Activated naive CD8-positive, alpha-beta T cell treated with anti-CD3 and anti-CD28 coated beads, Interleukin-2, amount 10 ng/mL, durations not matched to agents 7 days and 5 days (primary cell): ENCODE measurements around the gene NR2E3. TPM values are rescaled to one million over a fixed set of nuclear protein-coding genes. Genes with fewer than 3 reads are reported as not detected.

ENCODE experiments used
- ATAC-seq: fragments of 150-1000 bp; cut with Tn5 transposase; one replicate; pipeline ENCODE4 v1.10.0; 2021; ENCODE audit warnings: low read depth, moderate library complexity
- POLR2A ChIA-PET: fragments of 350-600 bp; sonication (Branson Sonifier 250); formaldehyde crosslinking; loops from one replicate; lab custom pipeline; 2021; ENCODE audit warnings: antibody characterized with exemption; lab: Charles Lee
- DNase-seq: peaks from one replicate; pipeline ENCODE4 v3.0.0; 2021
- H3K27ac Mint-ChIP-seq: one replicate; pipeline ENCODE4 v1.8.0; 2022; ENCODE audit warnings: mild to moderate bottlenecking, mixed read lengths
- H3K27me3 Mint-ChIP-seq: one replicate; pipeline ENCODE4 v1.8.0; 2022; ENCODE audit warnings: mild to moderate bottlenecking, moderate library complexity, mixed read lengths
- H3K36me3 Mint-ChIP-seq: one replicate; pipeline ENCODE4 v1.8.0; 2021; ENCODE audit warnings: mild to moderate bottlenecking, mixed read lengths
- H3K4me1 Mint-ChIP-seq: one replicate; pipeline ENCODE4 v1.8.0; 2021; ENCODE audit warnings: mixed read lengths
- H3K4me3 Mint-ChIP-seq: one replicate; pipeline ENCODE4 v1.8.0; 2022; ENCODE audit warnings: mild to moderate bottlenecking, moderate library complexity, mixed read lengths
- H3K9me3 Mint-ChIP-seq: one replicate; pipeline ENCODE4 v1.8.0; 2021; ENCODE audit warnings: mixed read lengths
- total RNA-seq, 2 experiments: library from RNA; stranded (reverse); gene quantifications; one replicate each; pipeline ENCODE4 v1.2.3, GENCODE V29; 2021

The NR2E3 gene
- total RNA-seq, 2 experiments from 2014 or later: not detected

DNA sequence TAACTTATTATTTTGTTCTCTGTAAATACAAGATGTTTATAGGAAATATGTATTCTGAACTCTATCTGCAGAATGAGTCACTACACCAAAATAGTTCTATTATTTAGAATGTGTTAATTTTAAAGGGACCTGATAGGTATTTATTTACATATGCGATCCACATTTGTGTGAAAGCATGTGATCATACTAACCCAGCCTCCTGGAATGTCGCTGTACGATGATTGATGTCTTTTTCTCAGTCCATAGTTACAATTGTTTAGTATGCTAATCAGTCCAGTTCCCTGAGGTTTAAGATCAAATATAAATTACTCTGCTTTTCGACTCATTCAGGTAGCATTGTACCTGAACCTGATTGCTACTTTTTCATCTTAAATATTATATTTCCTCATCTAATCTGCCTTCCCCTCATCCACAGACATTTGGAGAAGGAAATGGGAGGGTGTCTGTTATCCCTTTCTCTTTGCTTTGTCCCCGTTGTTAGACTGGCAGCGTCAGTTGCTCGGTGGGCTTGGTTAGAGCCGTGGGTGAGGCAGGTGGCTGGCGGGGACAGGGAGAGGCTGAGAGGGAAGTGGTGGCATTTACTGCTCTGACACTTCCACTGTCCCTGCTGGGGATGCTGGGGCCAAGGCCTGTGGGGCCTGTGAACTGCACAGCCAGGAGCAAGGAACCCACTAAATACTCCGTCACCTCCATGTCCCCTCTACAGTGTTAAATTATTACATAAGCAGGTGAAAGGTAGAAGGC is 27.8 kb upstream of the NR2E3 start:
- Mint-ChIP-seq H3K4me1 (no peaks in the 10 kb centered on the region), H3K27ac (no peak overlapping the region), H3K27me3 (peaks cover 5% of the 10 kb centered on the region), H3K4me3 (no peak overlapping the region), H3K36me3 (no peaks in the 10 kb centered on the region), H3K9me3 (no peaks in the 10 kb centered on the region)
- POLR2A ChIA-PET: no interaction called here
- DNase-seq: no peak
- ATAC-seq: no peak

DNA sequence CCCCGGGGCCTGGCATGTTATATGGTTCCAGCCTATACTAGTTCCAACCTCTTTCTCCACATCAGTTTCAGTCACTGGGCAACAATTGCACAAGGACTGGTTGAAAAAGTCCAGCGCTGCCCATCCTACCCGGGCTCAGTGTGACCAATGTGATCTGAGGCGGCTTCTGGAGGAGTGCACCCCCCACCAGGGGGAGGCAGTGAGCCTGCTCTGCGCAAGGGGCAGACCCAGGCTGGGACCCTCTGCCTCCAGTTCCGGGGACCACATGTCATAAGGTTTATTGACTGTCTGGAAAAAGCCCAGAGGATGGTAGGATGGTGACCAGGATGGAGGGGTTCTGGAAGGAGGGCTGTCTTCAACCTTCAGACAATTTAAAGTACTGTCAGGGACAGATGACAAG is 25.6 kb upstream of the NR2E3 start:
- Mint-ChIP-seq H3K9me3 (no peaks in the 10 kb centered on the region), H3K4me3 (no peak overlapping the region), H3K36me3 (no peaks in the 10 kb centered on the region), H3K27me3 (peaks cover 5% of the 10 kb centered on the region), H3K4me1 (no peaks in the 10 kb centered on the region), H3K27ac (no peak overlapping the region)
- DNase-seq (no peak), ATAC-seq (no peak)
- POLR2A ChIA-PET: no interaction called here

DNA sequence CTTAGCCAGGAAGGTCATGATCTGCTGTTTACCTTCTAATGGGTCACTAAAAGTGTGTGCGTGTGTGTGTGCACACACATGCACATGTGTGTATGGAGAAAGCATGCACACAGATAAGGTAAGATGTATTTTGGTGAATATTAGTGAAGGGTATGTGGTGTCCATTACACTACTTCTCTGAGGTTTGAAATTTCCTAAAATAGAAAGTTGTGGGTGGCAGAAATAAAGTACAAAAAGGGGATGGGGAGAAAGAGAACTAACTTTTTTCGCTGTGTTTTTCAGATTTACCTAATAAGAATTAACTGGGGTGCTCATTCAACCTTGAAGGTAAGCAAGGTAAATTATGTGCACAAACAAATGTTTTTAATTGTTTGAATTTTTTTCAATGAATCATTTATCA is 24.4 kb upstream of the NR2E3 start:
- no peaks in the 10 kb centered on the region for H3K36me3 Mint-ChIP-seq
- POLR2A ChIA-PET: no interaction called here
- H3K4me1 Mint-ChIP-seq: no peaks in the 10 kb centered on the region
- H3K4me3 Mint-ChIP-seq: no peak overlapping the region
- H3K9me3 Mint-ChIP-seq: no peaks in the 10 kb centered on the region
- DNase-seq: no peak
- H3K27ac Mint-ChIP-seq: no peak overlapping the region
- H3K27me3 Mint-ChIP-seq: peaks cover 5% of the 10 kb centered on the region
- no peak for ATAC-seq

DNA sequence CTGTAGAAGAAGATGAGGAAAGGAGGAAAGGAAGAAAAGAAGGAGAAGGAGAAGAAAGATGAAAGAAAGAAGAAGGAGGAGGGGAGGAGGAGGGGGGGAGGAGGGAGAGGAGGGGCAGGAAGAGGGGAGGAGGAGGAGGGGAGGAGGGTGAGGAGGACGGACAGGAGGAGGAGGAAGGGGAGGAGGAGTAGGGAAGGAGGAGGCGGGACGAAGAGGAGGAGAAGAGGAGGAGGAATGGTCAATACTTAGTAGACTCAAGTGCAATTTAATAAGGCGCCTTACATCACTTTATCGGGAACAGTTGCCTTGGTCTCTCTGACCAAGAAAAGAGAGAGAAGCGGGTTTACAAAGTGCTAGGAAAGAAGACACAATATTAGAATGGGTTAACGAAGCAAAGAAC is 23.7 kb upstream of the NR2E3 start:
- Mint-ChIP-seq H3K27me3 (peaks cover 2% of the 10 kb centered on the region), H3K4me3 (no peak overlapping the region), H3K36me3 (no peaks in the 10 kb centered on the region), H3K4me1 (no peaks in the 10 kb centered on the region), H3K9me3 (no peaks in the 10 kb centered on the region), H3K27ac (no peak overlapping the region)
- DNase-seq (no peak), ATAC-seq (no peak)
- POLR2A ChIA-PET: no interaction called here

DNA sequence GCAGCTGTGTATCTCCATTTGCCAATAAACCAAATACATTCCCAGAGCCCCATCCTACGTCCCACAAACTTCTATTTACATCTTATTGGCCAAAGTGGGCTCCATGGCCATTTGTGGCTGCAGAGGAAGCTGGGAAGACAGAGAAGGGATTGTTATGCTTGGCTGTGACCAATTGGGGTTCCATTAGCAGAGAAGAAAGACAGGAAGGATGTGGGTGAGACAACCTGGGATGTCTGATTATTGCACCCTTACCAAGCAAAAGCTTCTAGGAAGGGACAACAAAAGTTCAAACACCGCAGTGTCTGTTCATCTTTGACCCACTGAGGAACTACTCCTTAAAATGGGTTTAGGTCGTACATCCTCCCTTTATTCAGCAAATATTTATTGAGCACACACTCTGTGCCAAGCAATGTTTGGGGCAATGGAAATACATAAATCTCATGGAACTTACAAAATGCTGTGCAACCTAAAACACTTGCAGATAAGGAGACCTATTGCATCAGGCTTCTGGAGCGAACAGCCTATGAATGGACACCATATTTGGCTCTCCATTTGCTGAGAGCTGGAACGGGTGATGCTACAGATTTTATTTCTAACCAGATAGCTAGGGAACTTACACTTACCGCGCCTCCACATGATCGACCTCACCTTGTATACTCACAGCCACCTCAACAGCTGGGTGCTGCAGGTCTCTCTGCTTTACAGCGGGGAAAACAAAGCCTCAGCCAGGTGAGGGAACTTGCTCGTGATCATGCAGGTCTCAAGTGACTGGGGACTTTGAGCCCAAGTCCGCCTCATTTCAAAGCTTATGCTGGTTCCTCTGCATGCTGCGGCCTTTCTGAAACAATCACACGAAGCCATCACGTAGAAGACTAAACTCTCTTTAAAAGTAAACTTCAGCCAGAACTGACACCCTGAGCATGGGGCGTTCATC is 21.4 kb upstream of the NR2E3 start:
- DNase-seq (no peak), ATAC-seq (no peak)
- no peak overlapping the region for H3K4me3 Mint-ChIP-seq
- peaks cover 2% of the 10 kb centered on the region for H3K27me3 Mint-ChIP-seq
- no peaks in the 10 kb centered on the region for H3K4me1 Mint-ChIP-seq
- POLR2A ChIA-PET: no interaction called here
- no peaks in the 10 kb centered on the region for H3K36me3 Mint-ChIP-seq
- H3K27ac Mint-ChIP-seq: no peak overlapping the region
- no peaks in the 10 kb centered on the region for H3K9me3 Mint-ChIP-seq

DNA sequence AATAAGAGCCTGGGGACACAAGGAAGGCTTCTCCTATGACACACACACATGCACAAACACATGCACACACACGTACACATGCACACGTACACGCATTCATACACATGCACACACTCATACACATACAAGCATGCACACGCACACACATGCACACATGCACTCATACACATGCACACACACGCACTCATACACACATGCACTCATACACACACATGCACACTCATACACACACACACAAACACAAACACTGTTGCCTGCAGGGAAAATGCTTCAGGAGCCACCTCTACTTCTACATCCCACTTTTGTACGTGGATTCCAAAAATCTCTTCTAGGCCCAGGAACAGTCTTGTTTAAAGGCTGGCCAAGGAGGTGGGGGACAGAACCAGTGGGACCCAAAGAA is 20.7 kb upstream of the NR2E3 start:
- ATAC-seq: no peak
- Mint-ChIP-seq H3K27ac (no peak overlapping the region), H3K9me3 (no peaks in the 10 kb centered on the region), H3K36me3 (no peaks in the 10 kb centered on the region), H3K4me3 (no peak overlapping the region), H3K4me1 (no peaks in the 10 kb centered on the region), H3K27me3 (peaks cover 2% of the 10 kb centered on the region)
- DNase-seq: no peak
- POLR2A ChIA-PET: no interaction called here

DNA sequence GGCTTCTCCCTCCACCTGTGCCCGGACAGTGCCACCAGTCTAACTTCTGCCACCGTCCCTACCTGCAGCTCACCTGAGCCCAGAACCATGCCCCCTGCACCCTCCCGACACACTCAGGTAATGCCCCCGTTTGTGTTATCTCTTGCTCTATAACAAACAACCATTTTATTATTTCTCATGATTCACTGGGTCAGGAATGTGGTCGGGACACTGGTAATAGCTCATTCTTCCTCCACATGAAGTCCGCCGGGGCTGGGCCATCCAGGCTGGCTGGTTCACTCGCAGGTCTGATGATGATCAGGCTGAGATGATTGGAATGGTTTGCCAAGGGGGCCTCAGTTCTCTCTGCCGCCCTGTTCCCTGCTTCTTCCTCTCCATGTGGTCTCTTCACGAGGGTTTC is 20.3 kb upstream of the NR2E3 start:
- no peaks in the 10 kb centered on the region for H3K36me3 Mint-ChIP-seq
- H3K4me1 Mint-ChIP-seq: no peaks in the 10 kb centered on the region

DNA sequence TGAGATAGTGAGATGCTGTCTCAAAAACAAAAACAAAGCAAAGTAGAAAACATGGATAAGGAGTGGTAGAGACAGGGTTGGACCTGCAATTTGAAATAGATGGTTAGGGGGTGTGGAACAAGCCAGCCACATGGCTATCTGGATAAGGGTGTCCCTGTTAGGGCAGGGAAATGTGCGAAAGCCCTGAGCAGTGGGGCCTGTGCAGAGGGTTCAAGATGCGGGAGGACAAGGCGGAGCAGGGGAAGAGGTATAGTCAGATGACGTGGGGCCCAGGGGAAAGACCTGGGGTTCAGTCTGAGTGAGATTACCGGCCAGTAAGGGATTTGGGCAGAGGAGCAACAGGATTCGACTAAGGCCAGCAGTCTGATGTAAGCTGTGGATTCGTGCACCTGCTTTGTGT is 18.4 kb upstream of the NR2E3 start:
- no peak overlapping the region for H3K4me3 Mint-ChIP-seq
- H3K27me3 Mint-ChIP-seq: no peaks in the 10 kb centered on the region
- no peak for DNase-seq
- POLR2A ChIA-PET: no interaction called here
- no peaks in the 10 kb centered on the region for H3K9me3 Mint-ChIP-seq
- H3K4me1 Mint-ChIP-seq: no peaks in the 10 kb centered on the region
- no peaks in the 10 kb centered on the region for H3K36me3 Mint-ChIP-seq
- no peak overlapping the region for H3K27ac Mint-ChIP-seq
- ATAC-seq: no peak

More for the DNA sequence above, 20.3 kb upstream of the NR2E3 start:
- ATAC-seq (no peak), DNase-seq (no peak)
- H3K27ac Mint-ChIP-seq: no peak overlapping the region
- POLR2A ChIA-PET: no interaction called here
- H3K4me3 Mint-ChIP-seq: no peak overlapping the region
- H3K27me3 Mint-ChIP-seq: peaks cover 2% of the 10 kb centered on the region
- H3K9me3 Mint-ChIP-seq: no peaks in the 10 kb centered on the region

DNA sequence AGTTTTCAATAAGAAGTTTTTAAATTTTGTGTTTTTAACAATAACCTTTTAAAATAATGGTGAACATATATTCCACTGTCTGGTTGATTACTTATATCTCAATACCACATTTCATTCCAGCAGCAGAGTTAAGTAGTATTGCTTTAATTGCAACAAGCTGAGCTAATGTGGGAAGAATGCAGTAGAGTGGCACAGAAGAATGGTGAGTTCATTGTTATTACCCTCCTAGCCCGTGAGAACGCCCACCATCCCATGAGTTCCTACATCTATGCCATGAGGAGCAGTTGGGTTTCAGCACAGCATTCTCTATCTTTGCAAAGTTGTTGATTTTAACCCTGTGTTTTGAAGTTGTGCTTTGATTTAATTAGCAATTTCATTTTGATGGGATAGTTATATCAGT is 17.8 kb upstream of the NR2E3 start:
- ATAC-seq: no peak
- Mint-ChIP-seq H3K4me3 (no peak overlapping the region), H3K4me1 (no peaks in the 10 kb centered on the region), H3K9me3 (no peaks in the 10 kb centered on the region), H3K36me3 (no peaks in the 10 kb centered on the region), H3K27ac (no peak overlapping the region), H3K27me3 (no peaks in the 10 kb centered on the region)
- POLR2A ChIA-PET: no interaction called here
- DNase-seq: no peak

DNA sequence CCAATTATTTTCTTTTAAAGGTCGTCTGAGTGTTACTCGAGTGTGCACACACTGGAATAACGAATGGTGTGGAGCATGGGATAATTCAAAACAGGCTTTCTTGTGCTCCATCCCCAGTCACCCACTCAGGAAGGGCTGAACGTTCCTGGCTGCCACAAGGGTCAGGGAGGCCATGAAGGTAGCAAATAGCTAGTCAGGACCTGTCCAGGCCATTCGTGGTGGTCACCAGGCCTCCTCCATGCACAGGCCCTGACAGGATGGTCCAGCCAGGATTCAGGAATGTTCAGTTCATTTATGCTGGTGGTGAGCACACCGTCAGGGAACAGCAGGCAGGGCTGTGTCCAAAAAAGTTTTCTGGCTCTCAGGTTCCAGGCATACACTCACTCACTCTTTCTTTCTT is 11.7 kb upstream of the NR2E3 start:
- H3K36me3 Mint-ChIP-seq: no peaks in the 10 kb centered on the region
- no peaks in the 10 kb centered on the region for H3K9me3 Mint-ChIP-seq
- ATAC-seq (no peak), DNase-seq (no peak)
- H3K27me3 Mint-ChIP-seq: no peaks in the 10 kb centered on the region
- peaks cover 3% of the 10 kb centered on the region for H3K4me1 Mint-ChIP-seq
- H3K27ac Mint-ChIP-seq: no peak overlapping the region
- H3K4me3 Mint-ChIP-seq: no peak overlapping the region
- POLR2A ChIA-PET: no interaction called here

DNA sequence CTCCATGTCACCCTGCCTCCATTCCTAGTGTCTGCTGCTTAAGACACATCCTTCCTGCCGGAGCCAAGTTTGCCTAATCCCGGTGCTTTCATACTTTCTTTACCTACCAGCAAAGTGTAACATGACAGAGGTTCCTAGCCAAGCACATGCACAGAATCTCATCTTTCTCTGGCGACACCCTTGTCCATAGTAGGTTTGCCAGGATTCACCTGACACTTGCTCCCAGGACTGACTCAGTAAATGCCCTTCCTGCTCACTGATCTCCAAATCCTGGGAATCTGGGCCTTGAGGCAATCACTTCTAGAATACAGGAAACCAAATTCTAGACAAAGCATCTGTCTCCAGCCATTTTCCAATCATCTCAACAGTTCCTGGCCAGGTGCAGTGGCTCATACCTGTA is 10.2 kb upstream of the NR2E3 start:
- Mint-ChIP-seq H3K36me3 (no peaks in the 10 kb centered on the region), H3K9me3 (no peaks in the 10 kb centered on the region), H3K27me3 (no peaks in the 10 kb centered on the region), H3K4me3 (no peak overlapping the region), H3K4me1 (peaks cover 3% of the 10 kb centered on the region), H3K27ac (no peak overlapping the region)
- ATAC-seq: no peak
- POLR2A ChIA-PET: no interaction called here
- DNase-seq: no peak

DNA sequence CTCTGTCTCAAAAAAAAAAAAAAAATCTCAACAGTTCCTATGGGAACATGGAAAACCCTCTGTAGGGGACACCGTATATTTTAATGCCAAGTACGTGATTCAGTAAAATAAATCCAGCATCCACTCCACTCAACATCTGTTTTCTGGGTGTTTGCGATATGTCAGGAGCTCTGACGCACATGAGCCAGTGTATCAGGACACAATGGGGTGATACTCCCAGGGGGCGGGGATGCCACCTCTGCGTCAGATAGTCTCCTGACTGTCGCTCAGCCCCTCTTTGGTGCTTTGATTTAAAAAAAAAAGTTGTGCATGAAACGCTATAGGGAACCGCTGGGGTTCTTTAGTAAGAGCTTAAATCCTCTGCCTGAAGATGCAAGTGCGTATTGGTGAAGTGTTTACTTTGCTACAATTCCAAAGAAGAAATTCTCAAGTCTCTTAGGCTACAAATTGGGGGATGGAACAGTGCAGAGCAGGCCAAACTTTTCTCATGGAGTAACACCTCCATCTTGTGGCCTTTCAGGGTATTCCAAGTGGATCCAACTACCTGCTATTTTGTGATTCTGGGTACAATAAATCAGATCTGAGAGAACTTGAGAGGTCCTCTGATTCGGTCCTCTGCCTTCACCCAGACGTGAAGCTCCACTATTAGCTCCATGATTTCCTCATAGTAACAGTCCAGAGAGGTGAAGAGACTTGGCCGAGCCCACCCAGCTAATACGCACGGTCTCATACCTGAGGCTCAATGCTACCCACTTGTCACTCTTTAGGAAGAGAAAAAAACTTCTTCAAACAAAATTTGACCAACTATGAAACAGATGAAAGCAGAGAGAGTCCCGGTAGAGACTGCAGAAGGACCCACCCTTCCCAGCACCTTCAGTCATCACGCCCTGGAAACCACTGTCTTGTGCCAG is 9.3 kb upstream of the NR2E3 start:
- POLR2A ChIA-PET: no interaction called here
- Mint-ChIP-seq H3K36me3 (no peaks in the 10 kb centered on the region), H3K27me3 (no peaks in the 10 kb centered on the region), H3K9me3 (no peaks in the 10 kb centered on the region), H3K4me1 (peaks cover 3% of the 10 kb centered on the region), H3K4me3 (no peak overlapping the region), H3K27ac (no peak overlapping the region)
- DNase-seq: no peak
- ATAC-seq: no peak

DNA sequence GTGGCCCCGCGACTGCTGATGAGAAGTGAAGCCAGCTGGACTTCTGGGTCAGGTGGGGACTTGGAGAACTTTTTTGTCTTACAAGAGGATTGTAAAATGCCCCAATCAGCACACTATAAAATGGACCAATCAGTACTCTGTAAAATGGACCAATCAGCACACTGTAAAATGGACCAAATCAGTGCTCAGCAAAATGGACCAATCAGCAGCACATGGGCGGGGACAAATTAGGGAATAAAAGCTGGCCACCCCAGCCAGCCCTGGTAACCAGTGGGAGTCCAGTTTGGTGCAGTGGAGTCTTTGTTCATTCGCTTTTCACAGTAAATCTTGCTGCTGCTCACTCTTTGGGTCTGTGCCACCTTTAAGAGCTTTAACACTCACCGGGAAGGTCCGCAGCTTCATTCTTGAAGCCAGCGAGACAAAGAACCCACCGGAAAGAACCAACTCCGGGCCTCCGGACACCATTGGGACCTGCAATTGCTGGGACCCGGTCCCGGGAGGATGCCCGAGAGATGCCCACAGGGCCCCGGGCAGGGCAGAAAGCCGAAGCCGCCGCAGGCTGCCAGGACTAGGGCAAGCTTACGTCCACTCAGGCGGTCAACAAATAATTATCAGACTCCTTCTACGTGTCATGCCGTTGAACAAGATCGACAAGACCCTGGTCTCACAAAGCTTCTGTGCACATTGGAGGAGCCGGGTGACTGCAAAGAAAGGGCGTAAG is 8.3 kb upstream of the NR2E3 start:
- Mint-ChIP-seq H3K36me3 (no peaks in the 10 kb centered on the region), H3K27ac (no peak overlapping the region), H3K27me3 (no peaks in the 10 kb centered on the region), H3K9me3 (no peaks in the 10 kb centered on the region), H3K4me3 (no peak overlapping the region), H3K4me1 (peaks cover 3% of the 10 kb centered on the region)
- ATAC-seq: no peak
- POLR2A ChIA-PET: no interaction called here
- no peak for DNase-seq
